K562 (cell line): ENCODE data around the gene PCARE.

Experiments used
- CHCHD3 ChIP-seq: fragments of 250-450 bp; sonication (Bioruptor Pico); IDR thresholded peaks from 2 replicates; pipeline ENCODE4 v2.1.2; 2022; ENCODE audit warnings: mild to moderate bottlenecking
- CHD1 ChIP-seq: fragments of 200-600 bp; sonication (generic); IDR thresholded peaks from one replicate; pipeline ENCODE4 v1.6.1; 2012; ENCODE audit warnings: mild to moderate bottlenecking, moderate library complexity, low read length, inconsistent platforms
- EGR1 ChIP-seq: fragments of 450-650 bp; conservative IDR thresholded peaks from 2 replicates; pipeline ENCODE4 v1.6.1; 2017; ENCODE audit warnings: mild to moderate bottlenecking
- EZH2 ChIP-seq: IDR thresholded peaks from 2 replicates; pipeline ENCODE4 v1.6.1; 2012; ENCODE audit warnings: low read depth, mild to moderate bottlenecking, inconsistent platforms, low read length, borderline replicate concordance
- FOSL1 ChIP-seq: fragments of 200-800 bp; sonication (Bioruptor generic); conservative IDR thresholded peaks from 2 replicates; pipeline ENCODE4 v1.6.1; 2016; ENCODE audit warnings: missing genetic modification characterization, missing compliant biosample characterization
- PHF21A ChIP-seq: fragments of 450-650 bp; IDR thresholded peaks from 2 replicates; pipeline ENCODE4 v1.6.1; 2017; ENCODE audit warnings: low read depth, borderline replicate concordance
- POLR2AphosphoS5 ChIP-seq: IDR thresholded peaks from 2 replicates; pipeline ENCODE4 v1.6.1; 2011; ENCODE audit warnings: mild to moderate bottlenecking, low read depth, low read length, moderate library complexity; ENCODE audit not compliant: control insufficient read depth, insufficient read depth
- RCOR1 ChIP-seq, 2 experiments: IDR thresholded peaks; 2 replicates each; pipeline ENCODE4 v1.6.1; 2012; ENCODE audit warnings: low read depth in 2 of 2, low read length in 2 of 2, borderline replicate concordance in 1 of 2, improper control_type of control experiment in 1 of 2
- RNF2 ChIP-seq: sonication (generic); IDR thresholded peaks from 2 replicates; pipeline ENCODE4 v1.6.1; 2016
- ZNF140 ChIP-seq: fragments of 250-450 bp; sonication (Bioruptor Pico); IDR thresholded peaks from 2 replicates; pipeline ENCODE4 v1.8.0; 2021; ENCODE audit warnings: moderate library complexity, mild to moderate bottlenecking, inconsistent platforms

DNA sequence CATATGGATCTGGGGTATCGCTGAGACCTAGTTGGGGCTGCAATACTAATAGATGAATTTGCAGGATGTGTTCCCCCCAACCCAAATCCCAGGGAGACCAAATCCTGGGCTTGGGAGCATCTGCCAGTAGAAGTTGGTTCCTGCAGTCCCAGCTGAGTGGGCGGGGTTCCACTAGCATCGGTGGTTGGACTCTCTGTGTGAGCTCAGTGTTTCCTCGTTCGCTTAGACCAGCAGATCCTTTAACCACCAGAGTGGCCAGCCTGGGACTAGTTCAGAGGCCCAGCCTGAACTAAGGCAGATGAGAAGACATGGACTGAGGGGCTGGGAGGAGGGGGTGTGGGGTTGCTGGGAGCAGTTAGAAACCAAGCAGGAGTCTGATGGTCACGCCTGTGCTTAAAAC, 40.7 kb downstream of the PCARE start:
- TF ChIP-seq RNF2 (no peak), ZNF140 (no peak), RCOR1 (IDR thresholded peaks at IDR 0.05; ENCODE audit: borderline replicate concordance in 1 of 2, low read depth in 2 of 2, low read length in 2 of 2) (no peak), FOSL1 (tag) (no peak), CHD1 (no peak), POLR2AphosphoS5 (no peak), PHF21A (no peak), EZH2 (no peak), CHCHD3 (CRISPR knock-in tag) (no peak), EGR1 (no peak)
